GM20000 (cell line): ENCODE measurements around the gene SREK1IP1.
"Not testable (repeated sequence)": the region's sequence is repeated elsewhere in the genome, so short reads cannot be mapped to it uniquely, and the experiment has no call there.

Experiments used
- DNase-seq: peaks from one replicate; pipeline ENCODE4 v3.0.0; 2012; ENCODE audit warnings: low spot score
- TF ChIP-seq, protein P1 (sequence below): IDR thresholded peaks from 2 replicates; pipeline ENCODE4 v1.5.1; 2012; ENCODE audit warnings: mild to moderate bottlenecking, control low read depth; ENCODE audit errors: extremely low read depth, missing control alignments

Gene SREK1IP1

DNA sequence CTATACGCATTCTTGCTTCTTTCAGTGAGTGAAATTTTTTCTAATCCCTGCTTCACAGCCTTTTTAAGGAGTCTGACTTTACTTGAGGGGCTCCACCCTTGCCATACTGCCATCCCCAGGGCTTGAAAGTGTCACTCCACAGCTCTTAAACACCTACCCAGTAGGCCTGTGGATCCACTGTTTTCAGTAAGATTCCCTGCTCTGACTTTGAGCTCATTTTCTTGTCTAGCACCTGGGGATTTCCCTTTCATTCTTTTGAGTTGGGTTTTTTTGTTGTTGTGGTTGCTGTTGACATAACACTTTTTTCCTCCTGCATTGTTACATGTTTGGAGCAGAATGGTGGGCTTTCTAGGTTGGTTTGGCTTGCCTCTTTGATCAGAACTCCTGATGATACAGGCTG lies 23.6 kb downstream of the SREK1IP1 start:
- TF ChIP-seq, protein P1, sequence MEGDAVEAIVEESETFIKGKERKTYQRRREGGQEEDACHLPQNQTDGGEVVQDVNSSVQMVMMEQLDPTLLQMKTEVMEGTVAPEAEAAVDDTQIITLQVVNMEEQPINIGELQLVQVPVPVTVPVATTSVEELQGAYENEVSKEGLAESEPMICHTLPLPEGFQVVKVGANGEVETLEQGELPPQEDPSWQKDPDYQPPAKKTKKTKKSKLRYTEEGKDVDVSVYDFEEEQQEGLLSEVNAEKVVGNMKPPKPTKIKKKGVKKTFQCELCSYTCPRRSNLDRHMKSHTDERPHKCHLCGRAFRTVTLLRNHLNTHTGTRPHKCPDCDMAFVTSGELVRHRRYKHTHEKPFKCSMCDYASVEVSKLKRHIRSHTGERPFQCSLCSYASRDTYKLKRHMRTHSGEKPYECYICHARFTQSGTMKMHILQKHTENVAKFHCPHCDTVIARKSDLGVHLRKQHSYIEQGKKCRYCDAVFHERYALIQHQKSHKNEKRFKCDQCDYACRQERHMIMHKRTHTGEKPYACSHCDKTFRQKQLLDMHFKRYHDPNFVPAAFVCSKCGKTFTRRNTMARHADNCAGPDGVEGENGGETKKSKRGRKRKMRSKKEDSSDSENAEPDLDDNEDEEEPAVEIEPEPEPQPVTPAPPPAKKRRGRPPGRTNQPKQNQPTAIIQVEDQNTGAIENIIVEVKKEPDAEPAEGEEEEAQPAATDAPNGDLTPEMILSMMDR = no peak
- peak; percentile 6 for DNase-seq

DNA sequence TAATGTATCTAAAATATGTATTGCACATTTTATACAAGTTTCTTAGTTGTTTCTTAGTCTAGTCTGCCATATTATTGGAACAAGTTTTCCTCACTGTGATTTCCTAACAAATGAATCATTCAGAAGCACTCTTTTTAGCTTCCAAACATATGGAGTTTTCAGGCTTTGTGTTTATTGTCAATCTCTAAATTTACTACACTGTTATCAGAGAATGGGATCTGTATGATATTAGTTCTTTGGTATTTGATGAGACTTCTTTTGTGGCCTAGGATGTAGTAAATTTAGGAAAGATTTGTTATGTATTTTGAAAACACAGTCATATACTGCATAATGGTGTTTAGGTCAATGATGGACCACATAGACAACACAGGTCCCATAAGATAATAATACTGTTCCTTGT lies 25.7 kb downstream of the SREK1IP1 start:
- TF ChIP-seq, protein P1 = no peak
- DNase-seq = no peak

DNA sequence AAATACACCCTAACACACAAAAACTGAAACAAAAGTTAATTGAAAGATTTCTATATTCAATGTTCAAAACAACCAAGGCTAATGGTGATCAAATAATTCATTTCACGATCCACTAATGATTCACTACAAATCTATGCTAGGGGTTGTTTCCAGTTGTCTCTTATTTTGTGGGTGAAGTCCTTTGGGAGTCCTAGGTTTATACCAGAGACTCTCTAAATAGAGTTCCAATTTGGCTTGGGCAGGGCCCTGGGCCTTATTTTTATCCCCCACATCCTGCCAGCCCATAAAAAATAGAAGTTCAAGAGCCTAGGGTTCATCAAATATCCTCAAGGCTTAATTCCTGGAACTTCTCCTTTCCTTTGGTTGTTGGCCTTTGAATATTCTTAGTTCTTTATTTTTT lies 26.1 kb downstream of the SREK1IP1 start:
- DNase-seq = no peak

DNA sequence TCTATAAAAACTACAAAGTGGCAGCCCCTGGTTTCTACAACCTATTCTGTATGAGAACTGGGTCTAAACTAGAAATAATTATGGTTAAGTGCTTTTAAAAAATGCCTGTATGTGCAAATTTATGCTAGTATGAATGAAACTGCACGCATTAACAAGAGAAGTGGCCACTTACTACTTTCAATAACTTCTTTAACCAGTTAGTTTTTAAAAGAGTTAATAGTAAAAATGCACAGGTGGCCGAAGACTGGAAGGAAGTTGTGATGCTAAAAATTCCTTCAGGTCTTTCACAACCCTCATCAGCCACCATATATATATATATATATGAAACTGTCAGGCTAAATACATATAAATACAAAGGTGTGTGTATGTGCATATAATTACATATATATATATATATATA lies 41.3 kb downstream of the SREK1IP1 start:
- no peak for DNase-seq

More for the DNA sequence above, 26.1 kb downstream of the SREK1IP1 start:
- TF ChIP-seq, protein P1 = no peak

DNA sequence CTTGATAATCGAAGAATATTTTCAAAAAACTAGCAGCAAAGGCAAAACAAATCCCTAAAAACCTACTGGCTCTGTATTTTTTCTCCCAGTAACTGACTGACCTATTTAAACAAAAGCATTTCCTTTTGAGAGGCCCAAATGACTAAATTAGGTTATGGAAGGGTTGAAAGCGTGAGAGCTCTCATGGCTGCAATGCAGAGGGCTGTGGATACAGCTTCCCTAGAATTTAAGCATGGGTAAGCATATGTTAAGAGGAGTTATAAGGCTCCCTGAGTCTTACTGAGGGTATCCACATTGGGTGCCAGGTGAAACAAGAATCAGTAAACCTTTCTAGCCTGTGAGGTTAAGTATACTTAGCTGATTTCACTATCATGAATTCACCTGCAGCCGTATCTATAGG lies 45.9 kb downstream of the SREK1IP1 start:
- DNase-seq = no peak
- TF ChIP-seq, protein P1 = no peak

More for the DNA sequence above, 41.3 kb downstream of the SREK1IP1 start:
- TF ChIP-seq, protein P1 = no peak

DNA sequence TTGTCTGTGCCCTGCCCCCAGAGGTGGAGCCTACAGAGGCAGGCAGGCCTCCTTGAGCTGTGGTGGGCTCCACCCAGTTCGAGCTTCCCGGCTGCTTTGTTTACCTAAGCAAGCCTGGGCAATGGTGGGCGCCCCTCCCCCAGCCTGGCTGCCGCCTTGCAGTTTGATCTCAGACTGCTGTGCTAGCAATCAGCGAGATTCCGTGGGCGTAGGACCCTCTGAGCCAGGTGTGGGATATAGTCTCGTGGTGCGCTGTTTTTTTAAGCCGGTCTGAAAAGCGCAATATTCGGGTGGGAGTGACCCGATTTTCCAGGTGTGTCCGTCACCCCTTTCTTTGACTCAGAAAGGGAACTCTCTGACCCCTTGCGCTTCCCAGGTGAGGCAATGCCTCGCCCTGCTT lies 54.0 kb downstream of the SREK1IP1 start:
- not testable (repeated sequence) for DNase-seq

DNA sequence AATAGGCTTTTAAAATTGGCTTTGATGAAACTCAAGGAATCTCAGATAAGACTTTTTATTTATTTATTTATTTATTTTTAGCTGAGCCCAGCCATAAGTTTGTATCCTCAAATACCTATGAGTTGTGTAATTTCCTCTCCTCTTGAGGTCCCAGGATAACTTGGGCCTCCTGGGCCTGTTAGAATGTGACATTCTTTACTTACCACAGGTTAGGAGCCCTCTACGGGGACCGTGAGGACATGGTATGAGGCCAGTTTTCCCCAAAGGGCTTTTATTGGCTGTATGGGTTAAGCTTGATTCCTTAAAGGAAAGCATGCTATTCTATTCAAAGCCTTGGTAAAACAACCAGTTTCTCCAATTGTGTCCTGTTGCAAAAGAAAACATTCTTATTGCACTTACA lies 61.3 kb downstream of the SREK1IP1 start:
- DNase-seq = no peak
- TF ChIP-seq, protein P1 = no peak

DNA sequence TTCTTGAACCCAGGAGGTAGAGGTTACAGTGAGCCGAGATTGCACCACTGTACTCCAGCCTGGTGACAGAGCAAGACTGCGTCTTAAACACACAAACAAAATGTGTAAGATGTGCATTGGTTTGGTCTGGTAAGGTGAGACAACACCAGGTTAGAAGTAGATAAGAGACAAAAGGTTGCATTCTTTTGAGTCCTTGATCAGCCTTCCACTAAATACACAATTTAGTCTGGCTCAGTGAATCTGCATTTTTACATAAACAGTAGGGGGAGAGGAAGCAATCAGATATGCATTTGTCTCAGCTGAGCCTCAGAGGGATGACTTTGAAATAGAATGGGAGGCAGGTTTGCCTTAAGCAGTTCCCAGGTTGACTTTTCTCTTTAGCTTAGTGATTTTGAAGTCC lies 62.4 kb downstream of the SREK1IP1 start:
- not testable (repeated sequence) for DNase-seq

DNA sequence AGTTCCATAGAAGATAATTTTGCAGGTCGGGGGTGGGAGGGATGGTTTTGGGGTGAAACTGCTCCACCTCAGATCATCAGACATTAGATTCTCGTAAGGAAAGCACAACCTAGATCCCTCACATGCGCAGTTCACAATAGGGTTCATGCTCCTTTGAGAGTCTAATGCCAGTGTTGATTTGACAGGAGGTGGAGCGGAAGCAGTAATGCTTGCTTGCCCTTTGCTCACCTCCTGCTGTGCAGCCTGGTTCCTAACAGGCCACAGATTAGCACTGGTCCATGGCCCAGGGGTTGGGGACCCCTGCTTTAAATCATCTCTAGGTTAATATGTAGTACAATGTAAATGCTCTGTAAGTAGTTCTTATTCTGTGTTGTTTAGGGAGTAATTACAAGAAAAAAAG lies 67.7 kb downstream of the SREK1IP1 start:
- no peak for DNase-seq
- TF ChIP-seq, protein P1 = no peak

DNA sequence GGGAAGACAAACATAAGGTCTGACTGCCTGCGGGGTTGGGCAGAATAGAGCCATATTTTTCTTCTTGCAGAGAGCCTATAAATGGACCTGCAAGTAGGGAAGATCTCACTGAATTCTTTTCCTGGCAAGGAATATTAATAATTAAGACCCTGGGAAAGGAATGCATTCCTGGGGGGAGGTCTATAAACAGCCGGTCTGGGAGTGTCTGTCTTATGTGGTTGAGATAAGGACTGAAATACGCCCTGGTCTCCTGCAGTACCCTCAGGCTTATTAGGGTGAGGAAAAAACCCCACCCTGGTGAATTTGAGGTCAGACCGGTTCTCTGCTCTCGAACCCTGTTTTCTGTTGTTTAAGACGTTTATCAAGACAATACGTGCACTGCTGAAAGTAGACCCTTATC lies 72.1 kb downstream of the SREK1IP1 start:
- DNase-seq = not testable (repeated sequence)
